ENCODE measurements around the gene ACP2.

DNA sequence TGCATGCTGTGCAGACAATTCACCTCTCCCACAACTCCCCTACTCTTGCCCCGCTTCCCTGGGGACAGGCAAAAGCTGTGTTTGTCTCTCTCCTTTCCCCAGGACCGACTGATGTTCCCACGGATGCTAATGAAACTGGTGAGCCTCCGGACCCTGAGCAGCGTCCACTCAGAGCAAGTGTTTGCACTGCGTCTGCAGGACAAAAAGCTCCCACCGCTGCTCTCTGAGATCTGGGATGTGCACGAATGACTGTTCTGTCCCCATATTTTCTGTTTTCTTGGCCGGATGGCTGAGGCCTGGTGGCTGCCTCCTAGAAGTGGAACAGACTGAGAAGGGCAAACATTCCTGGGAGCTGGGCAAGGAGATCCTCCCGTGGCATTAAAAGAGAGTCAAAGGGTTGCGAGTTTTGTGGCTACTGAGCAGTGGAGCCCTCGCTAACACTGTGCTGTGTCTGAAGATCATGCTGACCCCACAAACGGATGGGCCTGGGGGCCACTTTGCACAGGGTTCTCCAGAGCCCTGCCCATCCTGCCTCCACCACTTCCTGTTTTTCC lies 19.9 kb upstream of the ACP2 start:
- peak; percentile 88 for TF ChIP-seq SPI1 (IDR thresholded peaks at IDR 0.05; ENCODE audit: borderline replicate concordance, insufficient read depth, low read depth, low read length)
- TF ChIP-seq, protein P1, sequence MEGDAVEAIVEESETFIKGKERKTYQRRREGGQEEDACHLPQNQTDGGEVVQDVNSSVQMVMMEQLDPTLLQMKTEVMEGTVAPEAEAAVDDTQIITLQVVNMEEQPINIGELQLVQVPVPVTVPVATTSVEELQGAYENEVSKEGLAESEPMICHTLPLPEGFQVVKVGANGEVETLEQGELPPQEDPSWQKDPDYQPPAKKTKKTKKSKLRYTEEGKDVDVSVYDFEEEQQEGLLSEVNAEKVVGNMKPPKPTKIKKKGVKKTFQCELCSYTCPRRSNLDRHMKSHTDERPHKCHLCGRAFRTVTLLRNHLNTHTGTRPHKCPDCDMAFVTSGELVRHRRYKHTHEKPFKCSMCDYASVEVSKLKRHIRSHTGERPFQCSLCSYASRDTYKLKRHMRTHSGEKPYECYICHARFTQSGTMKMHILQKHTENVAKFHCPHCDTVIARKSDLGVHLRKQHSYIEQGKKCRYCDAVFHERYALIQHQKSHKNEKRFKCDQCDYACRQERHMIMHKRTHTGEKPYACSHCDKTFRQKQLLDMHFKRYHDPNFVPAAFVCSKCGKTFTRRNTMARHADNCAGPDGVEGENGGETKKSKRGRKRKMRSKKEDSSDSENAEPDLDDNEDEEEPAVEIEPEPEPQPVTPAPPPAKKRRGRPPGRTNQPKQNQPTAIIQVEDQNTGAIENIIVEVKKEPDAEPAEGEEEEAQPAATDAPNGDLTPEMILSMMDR (IDR thresholded peaks at IDR 0.05 in 2 of 3, conservative IDR thresholded peaks at IDR 0.05 in 1 of 3; ENCODE audit: control insufficient read depth in 2 of 3, extremely low read depth in 1 of 3, insufficient read depth in 1 of 3, low read depth in 3 of 3, low read length in 3 of 3), result no peak

Measured in GM12878 (cell line).